ENCODE data around the gene CITED2.

Gene CITED2

GRCh38 chr6:139330306-139330705 lies 44.1 kb downstream of the CITED2 start:
- DNase-seq (ENCODE audit: low read depth): no peak

- no peak for DNase-seq (ENCODE audit: low read depth)
Observed at GRCh38 chr6:139329224-139329623, 45.2 kb downstream of the CITED2 start.

GRCh38 chr6:139327038-139327437 lies 47.4 kb downstream of the CITED2 start:
- DNase-seq (ENCODE audit: low read depth): no peak

- DNase-seq (ENCODE audit: low read depth): no peak
Observed at GRCh38 chr6:139325686-139326085, 48.8 kb downstream of the CITED2 start.

- no peak for DNase-seq (ENCODE audit: low read depth)
Observed at GRCh38 chr6:139325125-139325524, 49.3 kb downstream of the CITED2 start.

- no peak for DNase-seq (ENCODE audit: low read depth)
Observed at GRCh38 chr6:139324301-139324555, 50.2 kb downstream of the CITED2 start.

- no peak for DNase-seq (ENCODE audit: low read depth)
Observed at GRCh38 chr6:139323511-139324300, 50.7 kb downstream of the CITED2 start.
